GM13976 (cell line): Measurements from ENCODE around the gene LYPD1.

Source experiments
- DNase-seq: peaks from one replicate; pipeline ENCODE4 v3.0.0; 2012; ENCODE audit warnings: low spot score
- CTCF ChIP-seq: IDR thresholded peaks from 2 replicates; pipeline ENCODE4 v1.5.1; 2012; ENCODE audit warnings: borderline replicate concordance, mild to moderate bottlenecking; ENCODE audit not compliant: insufficient read depth; ENCODE audit errors: extremely low read depth, missing control alignments, control extremely low read depth
- in situ Hi-C: fragments of 300-500 bp; cut with MboI; formaldehyde crosslinking; loops from one replicate; pipeline ENCODE4 v1.12.0; 2022; ENCODE audit warnings: low sequenced_read_pairs, mixed read lengths, inconsistent platforms; ENCODE audit not compliant: unreplicated experiment

LYPD1 gene

GRCh38 chr2:132678483-132678882 lies 8.5 kb upstream of the LYPD1 start:
- in situ Hi-C loops = no loop called here
- no peak for DNase-seq
- no peak for TF ChIP-seq CTCF

- no peak for DNase-seq
- in situ Hi-C loops = no loop called here
- TF ChIP-seq CTCF = no peak
These were observed 7.7 kb upstream of the LYPD1 start for GRCh38 chr2:132677661-132678060.

- in situ Hi-C loops = no loop called here
- no peak for TF ChIP-seq CTCF
- no peak for DNase-seq
These were observed 7.0 kb upstream of the LYPD1 start for GRCh38 chr2:132676999-132677398.

GRCh38 chr2:132671151-132671835 lies 1.3 kb upstream of the LYPD1 start:
- no peak for DNase-seq
- in situ Hi-C loops = loop anchor here (25.0 kb wide), 1 partner anchor 491 kb away; no protein-coding TSS in a partner anchor

GRCh38 chr2:132670496-132671150 lies 618 bp upstream of the LYPD1 start:
- DNase-seq = no peak
- no peak for TF ChIP-seq CTCF
- in situ Hi-C loops = loop anchor here (25.0 kb wide), 1 partner anchor 492 kb away; no protein-coding TSS in a partner anchor

More at GRCh38 chr2:132671151-132671835, 1.3 kb upstream of the LYPD1 start:
- no peak for TF ChIP-seq CTCF

GRCh38 chr2:132668987-132669907 lies 758 bp downstream of the LYPD1 start:
- TF ChIP-seq CTCF = no peak
- DNase-seq = no peak
- in situ Hi-C loops = loop anchor here (25.0 kb wide), 1 partner anchor 493 kb away; no protein-coding TSS in a partner anchor
